ENCODE results near the gene METTL25B.

- TF ChIP-seq POLR2A (IDR thresholded peaks at IDR 0.05; ENCODE audit: low read depth, low read length): no peak
- TF ChIP-seq CTCF (IDR thresholded peaks at IDR 0.05 in 2 of 3, conservative IDR thresholded peaks at IDR 0.05 in 1 of 3; ENCODE audit: control insufficient read depth in 2 of 3, extremely low read depth in 1 of 3, insufficient read depth in 1 of 3, low read depth in 3 of 3, low read length in 3 of 3): no peak
- peak; percentile 77; the same call in 1 of the 2 replicates for TF ChIP-seq WRNIP1 (IDR thresholded peaks at IDR 0.05; ENCODE audit: borderline replicate concordance, low read depth, low read length)
- no peak for TF ChIP-seq TCF12 (IDR thresholded peaks at IDR 0.05; ENCODE audit: low read depth, low read length)
- no peak for TF ChIP-seq REST (IDR thresholded peaks at IDR 0.05; ENCODE audit: low read depth, low read length)
- TF ChIP-seq ATF2 (IDR thresholded peaks at IDR 0.05; ENCODE audit: low read length): no peak
- TF ChIP-seq SMC3 (IDR thresholded peaks at IDR 0.05; ENCODE audit: borderline replicate concordance, low read length): no peak
- no peak for TF ChIP-seq EZH2 (IDR thresholded peaks at IDR 0.05; ENCODE audit: borderline replicate concordance, control insufficient read depth, low read depth, low read length)
- no peak for TF ChIP-seq ZNF274 (IDR thresholded peaks at IDR 0.05; ENCODE audit: insufficient read depth, insufficient read length)
- TF ChIP-seq TARDBP (IDR thresholded peaks at IDR 0.05; ENCODE audit: borderline replicate concordance): no peak
- no peak for TF ChIP-seq MAX (IDR thresholded peaks at IDR 0.05; ENCODE audit: low read depth, low read length)
- no peak for TF ChIP-seq BHLHE40 (IDR thresholded peaks at IDR 0.05; ENCODE audit: borderline replicate concordance in 1 of 2, low read depth in 2 of 2, low read length in 1 of 2)
- no peak for TF ChIP-seq USF2 (IDR thresholded peaks at IDR 0.05; ENCODE audit: borderline replicate concordance, low read depth, low read length)
These were observed 40.5 kb downstream of the METTL25B start for GRCh38 chr1:156768610-156769295.

Measured in GM12878 (cell line).